Naive thymus-derived CD8-positive, alpha-beta T cell (primary cell): Measurements from ENCODE around the gene CAMKMT. TPM values are rescaled to one million over a fixed set of nuclear protein-coding genes. Genes with fewer than 3 reads are reported as not detected.
"Not testable (repeated sequence)": the region's sequence is repeated elsewhere in the genome, so short reads cannot be mapped to it uniquely, and the experiment has no call there.

Source experiments
- ATAC-seq, 2 donors: fragments of 150-1000 bp; cut with Tn5 transposase in 1 of 2; sonication (Bioruptor Pico), chemical (Tn5 transposase) in 1 of 2; 1 replicate in 1 of 2; 2 replicates in 1 of 2; pipeline ENCODE4 v1.10.0; 2021; ENCODE audit warnings: mild to moderate bottlenecking in 2 of 2, moderate library complexity in 2 of 2
- POLR2A ChIA-PET: fragments of 350-600 bp; sonication (Branson Sonifier 250); formaldehyde crosslinking; loops from one replicate; lab custom pipeline; 2021; ENCODE audit warnings: antibody characterized with exemption; lab: Charles Lee
- DNase-seq, 10 donors: peaks; one replicate each; pipeline versions ENCODE4 v3.0.0 to v3.0.0-alpha.2; 2020 to 2022
- H3K27ac Mint-ChIP-seq, 10 donors: one replicate each; pipeline ENCODE4 v1.8.0; 2020 to 2022; ENCODE audit warnings: mild to moderate bottlenecking in 10 of 10, mixed read lengths in 10 of 10, moderate library complexity in 4 of 10, inconsistent platforms in 1 of 10
- H3K27me3 Mint-ChIP-seq, 5 donors: one replicate each; pipeline ENCODE4 v1.8.0; 2021 to 2022; ENCODE audit warnings: mixed read lengths in 5 of 5
- H3K36me3 Mint-ChIP-seq, 3 donors: one replicate each; pipeline ENCODE4 v1.8.0; 2020 to 2022; ENCODE audit warnings: mixed read lengths in 3 of 3, mild to moderate bottlenecking in 2 of 3, inconsistent platforms in 1 of 3
- H3K4me1 Mint-ChIP-seq, 4 donors: one replicate each; pipeline ENCODE4 v1.8.0; 2021 to 2022; ENCODE audit warnings: mixed read lengths in 4 of 4
- H3K4me3 Mint-ChIP-seq, 10 donors: one replicate each; pipeline ENCODE4 v1.8.0; 2020 to 2022; ENCODE audit warnings: mild to moderate bottlenecking in 10 of 10, mixed read lengths in 10 of 10, moderate library complexity in 6 of 10, inconsistent platforms in 1 of 10
- H3K9me3 Mint-ChIP-seq, 9 donors: one replicate each; pipeline ENCODE4 v1.8.0; 2020 to 2022; ENCODE audit warnings: mixed read lengths in 9 of 9, mild to moderate bottlenecking in 3 of 9, inconsistent platforms in 1 of 9, moderate library complexity in 1 of 9
- polyA plus RNA-seq, 3 donors: library from polyadenylated mRNA; unstranded; fragments of 300-500 nt; fragmentation: Illumina TruSeq; gene quantifications; one replicate each; pipeline ENCODE4 v1.2.3, GENCODE V29; 2021
- total RNA-seq, 8 experiments: library from RNA in 2 of 8; stranded (reverse) in 2 of 8; gene quantifications; one replicate each; pipeline ENCODE4 v1.2.3 and lab custom pipeline; 2021 to 2026

CAMKMT gene
- total and polyA plus RNA-seq, 5 experiments from 2014 or later, result 17.1 to 22.9 (median 20.5) TPM

DNA sequence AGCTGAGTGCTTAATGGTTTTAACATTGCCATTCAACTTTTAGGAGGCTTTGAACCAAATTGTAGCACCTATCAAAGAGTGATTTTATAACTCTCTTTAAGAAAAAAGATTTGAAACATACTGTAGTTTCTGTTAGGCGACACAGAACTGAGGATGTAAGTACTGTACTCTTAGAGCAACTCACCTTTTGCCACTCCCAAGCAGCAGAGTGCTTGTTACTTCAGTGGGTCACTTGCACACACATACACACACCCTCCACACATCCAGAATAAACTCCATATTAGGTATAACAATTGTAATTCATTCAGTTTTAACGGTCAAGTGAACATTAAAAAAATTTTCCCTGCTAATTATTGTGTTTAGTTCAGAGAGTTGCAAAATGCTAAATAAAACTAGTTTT is 118.3 kb downstream of the CAMKMT start:
- Mint-ChIP-seq H3K9me3 (no peaks in the 10 kb centered on the region), H3K4me3 (no peak overlapping the region), H3K27ac (no peak overlapping the region), H3K4me1 (peaks cover 0 to 10% (median 6%) of the 10 kb centered on the region in 4 donors), H3K27me3 (no peaks in the 10 kb centered on the region), H3K36me3 (peaks cover 2 to 8% (median 4%) of the 10 kb centered on the region in 3 donors)
- DNase-seq (no peak), ATAC-seq (no peak)
- POLR2A ChIA-PET, result interaction anchor here (0.9 kb wide), 1 partner anchor 476 kb away, joined by 3 read pairs; no protein-coding TSS in a partner anchor

DNA sequence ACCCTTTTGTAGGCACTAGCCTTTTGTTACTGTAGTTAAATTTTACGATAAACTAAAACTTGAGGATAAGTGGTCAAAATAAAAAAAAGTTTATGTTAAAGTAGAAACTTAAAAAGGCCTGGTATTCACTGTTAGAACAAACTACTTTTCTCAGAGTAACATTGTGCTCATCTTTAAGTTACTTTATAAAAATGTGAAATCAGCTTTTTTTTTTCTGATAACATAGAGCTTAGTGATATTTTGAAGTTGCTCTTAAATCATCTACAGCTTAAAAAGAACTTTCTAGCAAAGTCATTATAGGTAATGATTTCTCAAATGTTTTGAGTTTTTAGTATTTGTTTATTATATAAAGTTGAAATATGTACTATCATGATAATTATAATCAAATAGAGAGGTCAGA is 125.3 kb downstream of the CAMKMT start:
- POLR2A ChIA-PET, result no interaction called here
- Mint-ChIP-seq H3K27ac (no peak overlapping the region), H3K36me3 (peaks cover 4 to 22% (median 11%) of the 10 kb centered on the region in 3 donors), H3K9me3 (peaks cover 0 to 2% (median 0%) of the 10 kb centered on the region in 9 donors), H3K4me3 (no peak overlapping the region), H3K4me1 (no peaks in the 10 kb centered on the region), H3K27me3 (no peaks in the 10 kb centered on the region)
- DNase-seq, result no peak
- ATAC-seq, result no peak

DNA sequence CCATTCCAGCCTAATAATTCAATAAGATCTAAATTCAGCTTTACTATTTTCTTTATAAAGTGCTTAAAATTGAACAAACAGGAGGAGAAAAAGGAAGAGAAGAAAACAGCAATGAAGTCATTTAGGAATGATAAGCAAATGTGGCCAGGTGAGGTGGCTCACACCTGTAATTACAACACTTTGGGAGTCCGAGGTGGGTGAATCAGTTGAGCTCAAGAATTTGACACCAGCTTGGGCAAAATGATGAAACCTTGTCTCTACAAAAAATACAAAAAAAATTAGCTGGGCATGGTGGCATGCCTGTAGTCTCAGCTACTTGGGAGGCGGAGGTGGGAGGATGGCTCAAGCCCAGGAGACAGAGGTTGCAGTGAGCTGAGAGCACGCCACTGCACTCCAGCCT is 129.0 kb downstream of the CAMKMT start:
- Mint-ChIP-seq H3K4me1 (no peaks in the 10 kb centered on the region), H3K36me3 (peaks cover 0 to 9% (median 8%) of the 10 kb centered on the region in 3 donors), H3K9me3 (peaks cover 0 to 1% (median 0%) of the 10 kb centered on the region in 9 donors), H3K27ac (no peak overlapping the region), H3K4me3 (no peak overlapping the region), H3K27me3 (no peaks in the 10 kb centered on the region)
- POLR2A ChIA-PET, result no interaction called here
- ATAC-seq, result no peak
- no peak for DNase-seq

DNA sequence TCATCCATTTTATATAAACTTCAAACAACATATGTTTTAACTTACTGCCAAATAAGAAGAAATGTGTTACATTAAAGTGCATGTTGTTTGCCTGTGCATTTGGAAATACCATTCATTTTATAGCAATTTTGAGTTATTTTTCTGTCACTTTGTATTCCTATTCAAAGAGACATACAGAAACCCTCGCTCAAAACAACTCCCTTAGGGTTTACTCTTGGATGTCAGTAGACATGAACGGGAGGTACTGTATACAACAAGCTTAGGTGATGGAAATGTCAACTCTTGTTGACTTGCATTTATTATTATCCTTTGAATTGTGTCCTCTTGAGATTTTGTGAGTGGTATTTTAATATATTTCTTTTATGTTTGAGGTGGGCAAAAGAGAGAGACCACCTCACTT is 132.3 kb downstream of the CAMKMT start:
- no peak for ATAC-seq
- no peaks in the 10 kb centered on the region for H3K27me3 Mint-ChIP-seq

DNA sequence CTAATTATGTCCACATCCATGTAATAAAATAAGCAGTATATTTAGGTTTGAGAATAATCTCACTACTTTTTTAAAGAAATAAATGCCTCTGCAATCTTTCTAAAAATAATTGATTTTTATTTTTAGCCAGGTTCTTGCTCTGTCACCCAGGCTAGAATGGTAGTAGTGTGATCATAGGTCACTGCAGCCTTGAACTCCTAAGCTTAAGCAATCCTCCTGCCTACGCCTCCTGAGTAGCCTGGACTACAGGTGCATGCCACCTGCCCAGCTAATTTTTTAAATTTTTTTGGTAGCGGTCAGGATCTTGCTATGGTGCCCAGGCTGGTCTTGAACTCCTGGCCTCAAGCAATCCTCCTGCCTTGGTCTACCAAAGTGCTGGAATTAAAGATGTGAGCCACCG is 133.3 kb downstream of the CAMKMT start:
- no peaks in the 10 kb centered on the region for H3K27me3 Mint-ChIP-seq
- peaks cover 0 to 6% (median 3%) of the 10 kb centered on the region in 4 donors for H3K4me1 Mint-ChIP-seq
- POLR2A ChIA-PET, result no interaction called here
- no peak overlapping the region for H3K27ac Mint-ChIP-seq
- ATAC-seq, result no peak
- H3K9me3 Mint-ChIP-seq, result no peaks in the 10 kb centered on the region
- H3K36me3 Mint-ChIP-seq, result peaks cover 0 to 10% (median 5%) of the 10 kb centered on the region in 3 donors
- DNase-seq, result no peak
- H3K4me3 Mint-ChIP-seq, result no peak overlapping the region

More for the DNA sequence above, 132.3 kb downstream of the CAMKMT start:
- H3K4me3 Mint-ChIP-seq, result no peak overlapping the region
- no peak for DNase-seq
- no peaks in the 10 kb centered on the region for H3K9me3 Mint-ChIP-seq
- peaks cover 0 to 10% (median 5%) of the 10 kb centered on the region in 3 donors for H3K36me3 Mint-ChIP-seq
- no peak overlapping the region for H3K27ac Mint-ChIP-seq
- POLR2A ChIA-PET, result no interaction called here
- peaks cover 0 to 6% (median 2%) of the 10 kb centered on the region in 4 donors for H3K4me1 Mint-ChIP-seq

DNA sequence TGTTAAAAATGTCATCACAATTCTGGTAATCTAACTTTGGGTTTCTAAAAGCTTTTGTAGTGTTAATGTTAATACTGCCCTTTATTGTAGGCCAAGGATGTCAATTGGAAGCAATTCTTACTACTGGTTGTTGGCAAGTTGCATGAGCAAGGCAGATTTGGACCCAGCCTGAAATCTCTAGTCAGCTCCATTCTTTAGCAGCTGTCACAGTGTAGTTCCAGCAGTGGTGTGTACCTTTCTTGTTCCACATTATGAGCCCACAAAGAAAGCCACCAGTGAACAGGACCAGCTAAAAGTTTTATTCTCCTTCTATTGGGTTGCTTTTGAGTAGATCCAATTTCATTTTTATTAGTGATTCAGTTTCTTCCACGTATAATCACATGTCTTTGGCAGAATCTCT is 133.8 kb downstream of the CAMKMT start:
- Mint-ChIP-seq H3K36me3 (peaks cover 0 to 6% (median 3%) of the 10 kb centered on the region in 3 donors), H3K4me3 (no peak overlapping the region), H3K9me3 (no peaks in the 10 kb centered on the region), H3K27me3 (no peaks in the 10 kb centered on the region), H3K4me1 (peaks cover 0 to 6% (median 3%) of the 10 kb centered on the region in 4 donors), H3K27ac (no peak overlapping the region)
- ATAC-seq, result no peak
- no peak for DNase-seq
- POLR2A ChIA-PET, result no interaction called here

DNA sequence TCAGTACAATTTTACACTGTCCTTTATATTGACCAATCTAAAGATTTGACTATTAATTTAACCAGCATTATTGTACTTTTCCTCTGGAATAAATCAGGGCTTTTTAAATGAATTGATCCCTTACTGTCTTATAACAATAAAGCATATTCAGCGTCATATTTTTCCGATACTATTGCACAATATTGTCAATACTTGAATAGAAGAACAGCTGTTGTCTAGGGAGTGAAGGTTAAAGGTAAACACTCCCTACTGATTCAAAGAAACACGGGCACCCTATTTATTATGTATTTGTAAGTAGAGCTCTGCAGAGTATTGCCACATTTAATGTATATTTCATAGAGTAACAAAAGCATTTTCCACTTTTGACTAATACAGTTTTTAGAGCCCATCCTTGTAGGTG is 134.4 kb downstream of the CAMKMT start:
- H3K9me3 Mint-ChIP-seq, result no peaks in the 10 kb centered on the region
- H3K36me3 Mint-ChIP-seq, result peaks cover 0 to 2% (median 0%) of the 10 kb centered on the region in 3 donors
- H3K27me3 Mint-ChIP-seq, result no peaks in the 10 kb centered on the region
- H3K4me3 Mint-ChIP-seq, result no peak overlapping the region
- POLR2A ChIA-PET, result no interaction called here
- DNase-seq (no peak), ATAC-seq (no peak)
- peaks cover 0 to 6% (median 3%) of the 10 kb centered on the region in 4 donors for H3K4me1 Mint-ChIP-seq
- no peak overlapping the region for H3K27ac Mint-ChIP-seq

DNA sequence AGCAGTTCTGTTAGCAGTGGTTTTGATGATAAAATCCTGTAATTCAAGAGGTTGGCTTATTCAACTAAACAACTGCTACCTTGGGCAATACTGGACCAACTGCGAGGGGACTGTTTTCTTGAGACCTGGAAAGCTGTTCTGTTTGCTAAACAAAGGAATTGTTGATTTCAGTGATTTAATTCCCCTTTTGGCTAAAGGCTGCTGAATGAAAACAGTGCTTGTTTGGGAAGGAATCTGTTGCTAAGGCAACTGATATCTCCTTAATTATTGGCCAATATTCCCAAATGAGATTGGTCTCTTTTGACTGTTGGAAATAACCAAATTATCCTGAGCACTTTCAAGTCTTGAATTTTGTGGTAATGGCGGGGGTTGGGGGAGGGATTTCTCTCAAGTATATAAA is 136.8 kb downstream of the CAMKMT start:
- ATAC-seq (no peak), DNase-seq (no peak)
- Mint-ChIP-seq H3K27ac (no peak overlapping the region), H3K27me3 (no peaks in the 10 kb centered on the region), H3K36me3 (peaks cover 2 to 4% (median 4%) of the 10 kb centered on the region in 3 donors), H3K4me3 (no peak overlapping the region), H3K4me1 (peaks cover 0 to 6% (median 3%) of the 10 kb centered on the region in 4 donors), H3K9me3 (no peaks in the 10 kb centered on the region)
- POLR2A ChIA-PET, result no interaction called here

DNA sequence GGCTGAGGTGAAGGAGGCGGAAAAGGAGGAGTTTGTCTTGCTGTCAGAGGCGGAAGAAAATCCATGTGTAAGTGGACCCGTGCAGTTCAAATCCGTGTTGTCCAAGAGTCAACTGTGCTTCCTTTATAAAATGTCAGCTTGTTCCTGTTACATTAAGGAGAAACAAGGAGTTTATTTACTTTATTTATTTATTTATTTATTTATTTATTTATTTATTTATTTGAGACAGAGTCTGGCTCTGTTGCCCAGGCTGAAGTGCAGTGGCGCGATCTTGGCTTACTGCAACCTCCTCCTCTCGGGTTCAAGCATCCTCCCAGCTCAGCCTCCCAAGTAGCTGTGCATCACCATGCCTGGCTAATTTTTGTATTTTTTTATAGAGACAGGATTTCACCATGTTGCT is 143.9 kb downstream of the CAMKMT start:
- H3K4me1 Mint-ChIP-seq, result peaks cover 4 to 12% (median 5%) of the 10 kb centered on the region in 4 donors
- H3K4me3 Mint-ChIP-seq, ATAC-seq, H3K9me3 Mint-ChIP-seq, POLR2A ChIA-PET, H3K27me3 Mint-ChIP-seq, DNase-seq, H3K27ac Mint-ChIP-seq: not testable (repeated sequence)
- H3K36me3 Mint-ChIP-seq, result peaks cover 4 to 21% (median 10%) of the 10 kb centered on the region in 3 donors

DNA sequence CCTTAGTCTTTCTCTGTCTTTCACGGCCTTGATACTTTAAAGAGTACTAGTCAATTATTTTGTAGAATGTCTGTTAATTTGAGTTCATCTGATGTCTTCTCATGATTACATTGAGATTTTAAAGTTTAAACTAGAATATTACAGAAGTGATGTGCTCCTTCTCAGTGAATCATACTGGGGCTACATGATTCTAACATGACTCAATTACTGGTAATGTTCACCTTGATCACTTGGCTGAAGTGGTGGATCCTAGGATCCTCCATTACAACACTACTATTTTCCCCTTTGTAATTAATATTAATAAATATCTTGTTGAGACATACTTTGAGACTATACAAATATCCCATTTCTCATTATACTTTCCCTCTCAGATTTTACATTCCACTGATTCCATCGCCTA is 148.5 kb downstream of the CAMKMT start:
- H3K4me1 Mint-ChIP-seq, result peaks cover 3 to 18% (median 5%) of the 10 kb centered on the region in 4 donors
- no peak for ATAC-seq
- no peak for DNase-seq
- no peak overlapping the region for H3K27ac Mint-ChIP-seq
- peaks cover 0 to 2% (median 0%) of the 10 kb centered on the region in 9 donors for H3K9me3 Mint-ChIP-seq
- peaks cover 0 to 22% (median 9%) of the 10 kb centered on the region in 3 donors for H3K36me3 Mint-ChIP-seq
- no peak overlapping the region for H3K4me3 Mint-ChIP-seq
- no peaks in the 10 kb centered on the region for H3K27me3 Mint-ChIP-seq
- POLR2A ChIA-PET, result no interaction called here

DNA sequence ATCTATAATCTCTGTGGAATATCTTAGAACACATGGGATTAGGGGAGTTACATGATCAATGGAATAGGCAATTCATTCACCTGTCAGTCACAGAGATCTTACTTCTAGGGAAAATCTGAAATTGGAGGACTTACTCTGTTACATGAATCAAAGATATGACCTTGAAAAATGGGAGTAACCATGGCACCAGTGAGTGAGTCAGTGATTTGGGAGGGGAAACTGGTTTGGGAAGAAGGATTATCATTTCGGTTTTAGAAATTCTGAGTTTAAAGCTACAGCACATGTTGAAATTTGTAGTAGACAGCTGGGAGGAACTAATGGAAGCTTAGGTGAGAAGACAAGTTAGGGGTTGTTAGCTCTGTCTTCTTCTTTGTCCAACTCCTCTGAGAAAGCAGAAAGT is 153.7 kb downstream of the CAMKMT start:
- Mint-ChIP-seq H3K9me3 (peaks cover 0 to 10% (median 5%) of the 10 kb centered on the region in 9 donors), H3K36me3 (peaks cover 2 to 33% (median 8%) of the 10 kb centered on the region in 3 donors), H3K27ac (no peak overlapping the region), H3K4me3 (no peak overlapping the region), H3K27me3 (no peaks in the 10 kb centered on the region), H3K4me1 (peaks cover 0 to 11% (median 4%) of the 10 kb centered on the region in 4 donors)
- POLR2A ChIA-PET, result no interaction called here
- ATAC-seq (no peak), DNase-seq (no peak)

DNA sequence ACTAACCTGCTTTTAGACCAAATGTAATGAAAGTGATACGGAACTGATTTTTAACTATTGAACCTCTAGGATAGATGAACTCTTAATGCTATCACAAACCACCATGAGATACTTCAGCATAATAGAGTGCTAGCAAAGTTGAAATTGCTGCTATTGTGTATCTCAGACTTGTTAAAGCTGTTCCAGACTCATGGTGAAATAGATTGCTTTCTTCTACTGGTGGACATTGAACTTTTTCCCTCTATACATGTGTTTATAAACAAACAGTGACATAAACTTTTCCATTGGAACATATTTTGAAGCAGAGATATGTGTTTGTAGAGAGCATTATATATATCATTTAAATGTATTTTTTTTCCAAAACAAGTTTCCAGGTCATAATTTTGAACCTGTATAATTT is 157.3 kb downstream of the CAMKMT start:
- Mint-ChIP-seq H3K4me3 (no peak overlapping the region), H3K27ac (no peak overlapping the region), H3K36me3 (peaks cover 22 to 47% (median 23%) of the 10 kb centered on the region in 3 donors), H3K27me3 (no peaks in the 10 kb centered on the region), H3K4me1 (peaks cover 0 to 11% (median 2%) of the 10 kb centered on the region in 4 donors), H3K9me3 (peaks cover 5 to 33% (median 19%) of the 10 kb centered on the region in 9 donors)
- no peak for DNase-seq
- POLR2A ChIA-PET, result no interaction called here
- ATAC-seq, result no peak

DNA sequence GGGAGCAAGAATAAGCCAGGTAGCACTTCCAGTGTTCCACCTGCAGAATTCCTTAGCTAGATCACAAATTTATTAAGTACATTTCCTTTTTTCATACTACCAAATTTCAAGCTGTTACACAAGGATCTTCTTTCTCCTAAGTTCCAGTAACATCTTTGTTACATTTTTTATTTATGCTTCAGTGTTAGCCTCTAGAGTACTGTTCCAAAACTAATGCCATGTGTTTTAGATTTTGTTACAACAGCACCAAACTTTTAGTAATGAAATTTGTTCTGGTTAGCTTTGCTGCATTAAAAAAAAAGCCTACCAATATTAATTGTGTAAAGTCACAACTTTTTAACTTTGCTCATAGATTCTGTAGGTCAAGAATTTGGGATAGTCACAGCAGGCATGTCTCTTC is 161.1 kb downstream of the CAMKMT start:
- Mint-ChIP-seq H3K36me3 (peaks cover 27 to 50% (median 42%) of the 10 kb centered on the region in 3 donors), H3K27me3 (no peaks in the 10 kb centered on the region), H3K4me3 (no peak overlapping the region), H3K27ac (no peak overlapping the region), H3K9me3 (peaks cover 5 to 33% (median 21%) of the 10 kb centered on the region in 9 donors), H3K4me1 (peaks cover 0 to 4% (median 2%) of the 10 kb centered on the region in 4 donors)
- ATAC-seq (no peak), DNase-seq (no peak)
- POLR2A ChIA-PET, result no interaction called here
